NT2/D1 (cell line): ENCODE results near the gene GPR35.

Source experiments
- SUZ12 ChIP-seq: IDR thresholded peaks from 2 replicates; pipeline ENCODE4 v1.6.1; 2011; ENCODE audit not compliant: insufficient read length, insufficient read depth; ENCODE audit errors: extremely low read depth
- YY1 ChIP-seq: IDR thresholded peaks from 2 replicates; pipeline ENCODE4 v1.6.1; 2011; ENCODE audit not compliant: insufficient read length, insufficient read depth
- ZNF274 ChIP-seq: IDR thresholded peaks from 2 replicates; pipeline ENCODE4 v1.6.1; 2011; ENCODE audit warnings: mild to moderate bottlenecking, low read depth, low read length

DNA sequence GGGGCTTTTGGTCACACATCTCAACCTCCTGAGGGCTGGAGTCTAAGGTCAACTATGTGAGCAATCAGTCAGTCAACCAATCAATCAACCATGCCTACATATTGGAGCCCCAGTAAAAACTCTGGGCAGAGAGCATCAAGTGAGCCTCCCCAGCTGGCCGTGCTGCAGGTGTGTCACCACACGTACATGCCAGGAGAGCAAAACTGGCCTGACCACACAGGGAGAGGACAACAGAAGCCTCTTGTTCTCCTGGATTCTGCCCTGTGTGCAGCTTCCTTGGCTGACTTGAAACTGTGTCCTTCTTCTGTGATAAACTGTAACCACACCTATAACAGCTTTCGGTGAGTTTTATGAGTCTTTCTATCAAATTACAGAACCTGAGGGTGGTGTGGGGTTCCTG lies 25.9 kb downstream of the GPR35 start:
- TF ChIP-seq ZNF274: no peak
- TF ChIP-seq YY1: no peak
- TF ChIP-seq SUZ12: no peak
